Lower lobe of right lung (tissue), 2 donors: Measurements from ENCODE around the gene TTC23. TPM values are rescaled to one million over a fixed set of nuclear protein-coding genes. Genes with fewer than 3 reads are reported as not detected.
A peak's percentile ranks its signal among the peaks of the same experiment; 100 is the strongest.

Source experiments
- ATAC-seq, 2 donors: fragments of 200-7000 bp; cut with Tn5 transposase; one replicate each; pipeline ENCODE4 v1.9.1; 2020 to 2022; ENCODE audit warnings: mild to moderate bottlenecking in 2 of 2, moderate library complexity in 2 of 2
- DNase-seq: peaks from one replicate; pipeline ENCODE4 v3.0.0-alpha.2; 2020
- H3K27ac ChIP-seq: fragments of 200-600 bp; one replicate; pipeline ENCODE4 v1.8.0; 2022
- H3K27me3 ChIP-seq: fragments of 200-600 bp; one replicate; pipeline ENCODE4 v1.8.0; 2022; ENCODE audit warnings: low read depth
- H3K36me3 ChIP-seq: fragments of 200-600 bp; one replicate; pipeline ENCODE4 v1.8.0; 2022; ENCODE audit warnings: mild to moderate bottlenecking
- H3K4me1 ChIP-seq: fragments of 200-600 bp; one replicate; pipeline ENCODE4 v1.8.0; 2022
- H3K4me3 ChIP-seq: fragments of 200-600 bp; one replicate; pipeline ENCODE4 v1.8.0; 2022; ENCODE audit warnings: mild to moderate bottlenecking
- H3K9me3 ChIP-seq: fragments of 200-600 bp; one replicate; pipeline ENCODE4 v1.8.0; 2022
- CTCF ChIP-seq: fragments of 200-600 bp; IDR thresholded peaks from one replicate; pipeline ENCODE4 v1.8.0; 2022; ENCODE audit warnings: antibody characterized with exemption, mild to moderate bottlenecking
- intact Hi-C: fragments of 100-400 bp; cut with DNase I; formaldehyde crosslinking; loops from one replicate; pipeline ENCODE4 v1.11.0; 2022
- total RNA-seq: library from RNA; stranded (reverse); fragmentation: NEBNext Ultra II Directional; extraction: Animal tissue kit (Norgen Biotek cat#: 25700); gene quantifications from one replicate; pipeline ENCODE4 v1.2.1, GENCODE V29; 2021
- donor health status: DM: no; HTN: yes; CAD: no; lungs with severe emphysema.

TTC23 gene
- total RNA-seq, 1 donor from 2014 or later = 16.4 TPM

- TF ChIP-seq CTCF = no peak
- intact Hi-C loops = loop anchor here (10.0 kb wide), 1 partner anchor 480 kb away; no protein-coding TSS in a partner anchor
- Histone ChIP-seq H3K9me3 (no peaks in the 10 kb centered on the region), H3K27me3 (no peaks in the 10 kb centered on the region), H3K4me1 (no peaks in the 10 kb centered on the region), H3K36me3 (no peaks in the 10 kb centered on the region), H3K4me3 (no peak overlapping the region), H3K27ac (no peak overlapping the region)
- no peak for DNase-seq
- ATAC-seq = no peak
Observed at GRCh38 chr15:99275061-99275460, 25.7 kb upstream of the TTC23 start.

GRCh38 chr15:99273801-99274200 is 24.4 kb upstream of the TTC23 start:
- DNase-seq (no peak), ATAC-seq (no peak)
- no peak for TF ChIP-seq CTCF
- no peak overlapping the region for H3K27ac ChIP-seq
- intact Hi-C loops = loop anchor here (10.0 kb wide), 1 partner anchor 481 kb away; no protein-coding TSS in a partner anchor
- no peaks in the 10 kb centered on the region for H3K9me3 ChIP-seq
- no peaks in the 10 kb centered on the region for H3K27me3 ChIP-seq
- no peaks in the 10 kb centered on the region for H3K36me3 ChIP-seq
- H3K4me1 ChIP-seq = no peaks in the 10 kb centered on the region
- no peak overlapping the region for H3K4me3 ChIP-seq

- no peaks in the 10 kb centered on the region for H3K27me3 ChIP-seq
- ATAC-seq (peak in 1 of 2 donors; percentile 59), DNase-seq (no peak)
- no peak overlapping the region for H3K4me3 ChIP-seq
- no peaks in the 10 kb centered on the region for H3K4me1 ChIP-seq
- H3K27ac ChIP-seq = no peak overlapping the region
- no peaks in the 10 kb centered on the region for H3K36me3 ChIP-seq
- intact Hi-C loops = no loop called here
- no peaks in the 10 kb centered on the region for H3K9me3 ChIP-seq
- TF ChIP-seq CTCF = no peak
Observed at GRCh38 chr15:99268431-99268830, 19.1 kb upstream of the TTC23 start.

GRCh38 chr15:99267957-99268356 is 18.6 kb upstream of the TTC23 start:
- H3K4me3 ChIP-seq = no peak overlapping the region
- H3K9me3 ChIP-seq = no peaks in the 10 kb centered on the region
- no peak for DNase-seq
- H3K27ac ChIP-seq = no peak overlapping the region
- no peaks in the 10 kb centered on the region for H3K36me3 ChIP-seq
- intact Hi-C loops = no loop called here
- no peaks in the 10 kb centered on the region for H3K4me1 ChIP-seq
- ATAC-seq = no peak
- TF ChIP-seq CTCF = no peak
- no peaks in the 10 kb centered on the region for H3K27me3 ChIP-seq

- intact Hi-C loops = no loop called here
- DNase-seq = no peak
- peaks cover 7% of the 10 kb centered on the region for H3K36me3 ChIP-seq
- H3K9me3 ChIP-seq = no peaks in the 10 kb centered on the region
- no peak overlapping the region for H3K27ac ChIP-seq
- no peaks in the 10 kb centered on the region for H3K4me1 ChIP-seq
- H3K27me3 ChIP-seq = no peaks in the 10 kb centered on the region
- TF ChIP-seq CTCF = no peak
- no peak for ATAC-seq
- no peak overlapping the region for H3K4me3 ChIP-seq
Observed at GRCh38 chr15:99265541-99266070, 16.2 kb upstream of the TTC23 start.
